HG02840 (cell line): ENCODE measurements around the gene SIM1.
"Not testable (repeated sequence)": the region's sequence is repeated elsewhere in the genome, so short reads cannot be mapped to it uniquely, and the experiment has no call there.

Experiments used
- ATAC-seq: cut with Tn5 transposase; IDR thresholded peaks from one replicate; pipeline ENCODE4 v1.9.1; 2021; ENCODE audit warnings: mild to moderate bottlenecking, moderate library complexity, moderate number of reproducible peaks; ENCODE audit not compliant: unreplicated experiment, low FRiP score

Gene SIM1

GRCh38 chr6:100371591-100371990 is 93.1 kb downstream of the SIM1 start:
- no peak for ATAC-seq

DNA sequence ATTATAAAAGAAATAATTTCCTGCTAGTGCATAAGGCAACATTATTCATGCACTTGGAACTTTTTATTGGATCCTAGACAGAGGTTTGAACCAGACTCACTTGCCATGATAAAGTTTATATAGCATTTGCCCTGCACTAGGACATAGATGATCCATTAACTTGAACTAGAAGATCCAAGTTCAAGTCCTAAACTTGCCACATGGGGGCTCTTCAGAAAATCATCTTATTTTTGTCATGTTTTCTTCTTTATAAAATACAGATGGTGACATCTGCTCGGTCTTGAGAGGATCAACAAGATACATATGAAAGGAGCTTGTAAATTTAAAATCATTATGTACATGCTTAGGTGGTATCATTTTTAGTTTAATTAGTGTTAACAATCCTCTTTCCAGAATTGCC is 94.5 kb downstream of the SIM1 start:
- ATAC-seq: no peak

DNA sequence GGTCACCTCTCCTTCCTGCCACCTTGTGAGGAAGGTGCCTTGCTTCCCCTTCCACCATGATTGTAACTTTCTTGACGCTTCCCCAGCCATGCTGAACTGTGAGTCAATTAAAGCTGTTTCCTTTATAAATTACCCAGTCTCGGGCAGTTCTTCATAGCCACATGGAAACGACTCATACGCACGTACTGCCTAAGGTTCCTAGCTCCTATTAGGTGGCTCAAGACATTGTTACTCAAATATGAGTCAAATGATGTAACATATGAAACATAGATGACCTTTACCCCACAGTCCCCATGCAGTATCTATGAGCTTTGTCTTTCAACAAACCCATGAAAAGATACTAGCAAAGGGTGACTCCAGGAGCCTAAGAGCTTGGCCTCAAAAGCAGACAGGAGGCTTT is 98.3 kb downstream of the SIM1 start:
- no peak for ATAC-seq

GRCh38 chr6:100363651-100364050 is 101.1 kb downstream of the SIM1 start:
- no peak for ATAC-seq

DNA sequence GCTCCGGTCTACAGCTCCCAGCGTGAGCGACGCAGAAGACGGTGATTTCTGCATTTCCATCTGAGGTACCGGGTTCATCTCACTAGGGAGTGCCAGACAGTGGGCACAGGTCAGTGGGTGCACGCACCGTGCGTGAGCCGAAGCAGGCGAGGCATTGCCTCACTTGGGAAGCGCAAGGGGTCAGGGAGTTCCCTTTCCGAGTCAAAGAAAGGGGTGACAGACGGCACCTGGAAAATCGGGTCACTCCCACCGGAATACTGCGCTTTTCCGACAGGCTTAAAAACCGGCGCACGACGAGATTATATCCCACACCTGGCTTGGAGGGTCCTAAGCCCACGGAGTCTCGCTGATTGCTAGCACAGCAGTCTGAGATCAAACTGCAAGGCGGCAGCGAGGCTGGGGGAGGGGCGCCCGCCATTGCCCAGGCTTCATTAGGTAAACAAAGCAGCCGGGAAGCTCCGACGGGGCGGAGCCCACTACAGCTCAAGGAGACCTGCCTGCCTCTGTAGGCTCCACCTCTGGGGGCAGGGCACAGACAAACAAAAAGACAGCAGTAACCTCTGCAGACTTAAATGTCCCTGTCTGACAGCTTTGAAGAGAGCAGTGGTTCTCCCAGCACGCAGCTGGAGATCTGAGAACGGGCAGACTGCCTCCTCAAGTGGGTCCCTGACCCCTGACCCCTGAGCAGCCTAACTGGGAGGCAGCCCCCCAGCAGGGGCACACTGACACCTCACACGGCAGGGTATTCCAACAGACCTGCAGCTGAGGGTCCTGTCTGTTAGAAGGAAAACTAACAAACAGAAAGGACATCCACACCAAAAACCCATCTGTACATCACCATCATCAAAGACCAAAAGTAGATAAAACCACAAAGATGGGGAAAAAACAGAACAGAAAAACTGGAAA is 109.7 kb downstream of the SIM1 start:
- not testable (repeated sequence) for ATAC-seq

DNA sequence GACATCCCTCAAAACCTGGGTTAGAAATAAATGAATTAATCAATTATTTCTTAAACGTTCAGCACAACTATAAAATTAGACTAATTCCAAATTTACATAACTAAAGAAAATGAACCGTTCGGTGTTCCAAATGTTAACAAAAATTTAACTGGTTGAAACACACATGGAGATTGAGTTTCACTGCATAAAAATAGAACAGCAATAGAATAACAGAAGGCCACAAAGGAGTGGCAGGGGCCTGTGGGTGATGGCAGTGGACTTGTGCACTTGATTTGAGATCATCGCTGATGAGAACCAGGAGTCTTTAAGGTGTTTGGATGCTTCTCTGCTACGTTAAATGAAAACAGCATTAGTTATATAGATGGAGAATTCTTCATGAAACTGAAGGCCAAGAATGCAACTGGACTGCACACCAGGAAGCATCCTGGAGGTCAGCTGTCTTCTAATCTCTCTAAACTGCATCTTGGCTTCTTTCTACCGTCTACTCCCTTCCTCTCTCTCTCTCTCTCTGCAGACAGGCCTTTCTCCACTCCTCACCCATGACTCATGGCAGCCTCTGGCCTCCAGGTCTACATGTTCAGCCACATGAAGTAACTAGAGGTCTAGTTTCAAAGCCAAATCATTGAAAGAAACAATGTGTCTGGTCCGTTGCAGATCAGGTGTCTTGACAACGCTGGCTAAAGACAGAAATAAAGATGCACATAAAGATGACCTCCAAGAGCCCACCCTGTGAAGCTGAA is 111.3 kb downstream of the SIM1 start:
- no peak for ATAC-seq

DNA sequence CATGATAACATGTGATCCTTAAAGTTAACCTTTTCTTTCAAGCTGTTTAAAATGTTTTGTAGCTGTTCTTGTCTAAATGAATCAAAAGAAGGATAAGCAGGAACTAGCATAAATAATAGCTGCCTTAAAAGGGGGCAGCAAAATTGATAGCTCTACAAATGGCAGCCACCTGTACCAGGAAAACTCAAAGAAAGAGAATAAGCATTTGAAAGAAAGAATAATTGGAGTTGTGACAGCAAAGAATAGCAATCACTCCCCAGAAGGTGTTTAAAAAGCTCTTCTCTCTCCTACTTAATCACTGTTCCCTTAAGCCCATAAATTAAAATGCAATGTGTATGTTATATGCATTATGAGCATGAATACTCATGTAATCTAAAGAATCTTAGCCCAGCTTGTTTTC is 114.6 kb downstream of the SIM1 start:
- ATAC-seq: no peak

GRCh38 chr6:100349366-100349765 is 115.4 kb downstream of the SIM1 start:
- ATAC-seq: no peak

GRCh38 chr6:100347901-100348550 is 116.7 kb downstream of the SIM1 start:
- no peak for ATAC-seq

GRCh38 chr6:100346828-100347227 is 117.9 kb downstream of the SIM1 start:
- no peak for ATAC-seq

DNA sequence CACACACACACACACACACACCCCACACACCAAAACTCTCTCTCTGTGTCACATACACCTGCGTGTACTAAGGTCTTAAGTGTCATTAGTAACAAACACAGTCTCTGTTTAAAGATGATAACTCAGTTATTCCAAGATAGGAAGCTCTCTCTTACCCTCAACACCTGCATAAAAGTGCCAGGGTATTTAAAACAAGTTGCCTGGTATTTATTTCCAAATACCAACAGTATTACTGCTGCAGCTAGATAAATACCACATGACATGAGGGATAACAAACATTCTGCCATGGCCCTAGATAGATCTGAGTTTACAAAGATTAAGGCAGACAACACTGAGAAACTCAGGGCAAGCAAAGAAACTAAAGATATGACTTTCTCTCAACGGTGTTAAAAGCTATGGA is 118.5 kb downstream of the SIM1 start:
- no peak for ATAC-seq

- no peak for ATAC-seq
These were observed 120.0 kb downstream of the SIM1 start for GRCh38 chr6:100344761-100345160.

DNA sequence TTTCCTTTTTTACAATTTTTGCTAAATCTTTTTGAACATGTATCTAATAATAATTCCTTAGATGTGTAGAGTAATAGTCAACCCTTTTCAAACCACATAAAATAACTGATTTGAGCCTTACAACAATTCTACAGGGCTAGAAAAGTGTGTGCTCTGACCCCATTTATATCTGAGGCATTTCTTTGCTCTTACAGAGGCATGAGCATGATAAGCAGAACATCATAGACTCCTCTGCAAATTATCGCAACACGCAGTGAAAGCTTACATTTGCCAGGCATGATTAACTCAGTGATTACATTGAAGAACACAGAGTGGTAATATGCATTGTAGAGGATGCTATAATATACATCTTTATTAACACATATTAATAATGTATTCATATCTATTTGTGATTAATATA is 120.4 kb downstream of the SIM1 start:
- ATAC-seq: no peak

- ATAC-seq: no peak
These were observed 121.2 kb downstream of the SIM1 start for GRCh38 chr6:100343316-100344077.

DNA sequence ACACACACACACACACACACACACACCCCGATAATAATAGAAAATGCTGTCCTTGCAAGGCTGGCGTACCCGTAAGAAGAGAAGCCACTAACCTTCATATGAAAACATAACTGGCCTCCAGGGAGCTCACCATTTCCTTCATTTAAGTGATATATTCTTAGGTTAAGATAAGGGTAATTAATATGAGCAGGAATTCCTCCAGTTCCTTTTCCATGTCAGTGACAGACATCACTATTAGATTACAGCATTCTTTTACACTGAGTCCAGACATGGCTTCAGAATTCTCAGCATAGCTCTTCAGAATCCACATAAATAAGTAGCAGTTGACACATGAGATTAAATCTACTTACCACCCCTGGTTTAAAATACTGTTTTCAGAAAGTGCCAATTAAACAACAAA is 121.9 kb downstream of the SIM1 start:
- ATAC-seq: no peak

- no peak for ATAC-seq
These were observed 125.0 kb downstream of the SIM1 start for GRCh38 chr6:100339574-100340255.

DNA sequence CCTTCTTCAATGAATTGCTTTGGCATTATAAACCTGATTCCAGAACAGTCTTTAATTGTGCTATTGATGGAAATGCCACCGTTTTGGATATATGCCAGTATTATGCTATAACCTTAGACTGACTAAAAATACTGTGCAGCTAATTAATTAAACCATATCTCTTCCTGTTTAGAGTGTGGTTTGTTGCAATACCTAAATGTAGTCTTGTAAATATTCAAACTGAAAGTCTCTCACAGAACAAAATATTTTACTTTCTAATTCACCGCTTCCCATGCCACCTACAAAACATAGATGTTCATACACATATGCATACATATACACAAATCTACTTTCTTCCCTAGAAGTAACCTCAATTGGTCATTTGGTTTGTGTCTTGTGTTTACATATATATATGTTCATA is 126.6 kb downstream of the SIM1 start:
- ATAC-seq: no peak

DNA sequence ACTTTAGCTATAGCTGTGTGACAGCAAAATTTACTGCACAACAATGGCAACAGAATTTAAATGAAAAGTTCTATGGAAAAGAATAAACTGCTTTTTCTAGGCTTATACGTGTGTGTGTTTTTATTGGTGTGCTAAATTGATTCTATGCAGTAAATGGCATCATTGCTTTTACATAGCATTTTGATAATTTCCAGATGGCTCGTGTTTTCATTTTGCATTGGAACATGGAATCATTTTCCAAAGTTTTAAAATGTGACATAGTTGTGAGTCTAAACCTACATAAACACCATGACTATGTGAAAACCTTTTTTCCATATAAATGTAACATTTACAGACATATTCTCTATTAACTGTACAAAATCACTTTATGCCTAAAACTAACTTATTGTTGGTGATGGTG is 127.8 kb downstream of the SIM1 start:
- ATAC-seq: no peak

GRCh38 chr6:100335991-100336390 is 128.7 kb downstream of the SIM1 start:
- ATAC-seq: no peak
